ENCODE measurements around the gene TNFRSF4.

The TNFRSF4 gene

DNA sequence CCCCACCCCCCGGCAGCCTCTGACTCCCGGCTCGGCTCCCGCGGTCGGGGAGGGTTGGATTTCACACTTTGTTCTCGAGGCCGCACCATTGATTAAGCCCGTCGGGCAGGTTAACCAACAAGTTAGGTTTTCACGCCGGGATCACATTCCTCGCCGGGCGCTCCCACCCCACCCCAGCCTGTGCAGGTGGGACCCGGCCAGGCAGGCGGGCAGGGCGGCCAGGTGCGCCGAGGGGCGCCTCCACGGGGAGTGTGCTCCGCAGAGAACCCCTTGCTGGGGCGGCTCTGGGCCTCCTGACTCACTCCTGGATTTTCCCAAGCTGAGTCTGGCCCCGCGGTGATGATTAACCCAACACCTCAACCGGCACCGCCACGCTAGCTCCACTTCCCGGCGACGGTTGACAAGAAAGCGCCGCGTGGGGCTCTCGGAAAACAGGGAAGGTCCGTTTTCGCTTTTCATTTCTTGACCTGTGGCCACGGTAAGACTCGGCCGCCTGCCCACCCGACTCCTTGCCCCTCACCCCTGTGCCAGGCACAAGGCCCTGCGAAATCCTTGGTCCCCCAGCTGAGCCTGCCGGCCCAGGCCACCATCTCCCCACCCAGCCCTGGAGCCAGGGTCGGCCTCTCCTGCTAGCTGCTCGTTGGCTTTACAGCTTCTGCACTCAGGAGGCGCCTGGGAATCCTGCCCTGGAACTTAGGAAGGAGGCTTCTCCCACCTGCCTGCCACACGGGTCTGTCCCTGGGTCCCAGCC, 49.1 kb downstream of the TNFRSF4 start:
- TF ChIP-seq, protein P1, sequence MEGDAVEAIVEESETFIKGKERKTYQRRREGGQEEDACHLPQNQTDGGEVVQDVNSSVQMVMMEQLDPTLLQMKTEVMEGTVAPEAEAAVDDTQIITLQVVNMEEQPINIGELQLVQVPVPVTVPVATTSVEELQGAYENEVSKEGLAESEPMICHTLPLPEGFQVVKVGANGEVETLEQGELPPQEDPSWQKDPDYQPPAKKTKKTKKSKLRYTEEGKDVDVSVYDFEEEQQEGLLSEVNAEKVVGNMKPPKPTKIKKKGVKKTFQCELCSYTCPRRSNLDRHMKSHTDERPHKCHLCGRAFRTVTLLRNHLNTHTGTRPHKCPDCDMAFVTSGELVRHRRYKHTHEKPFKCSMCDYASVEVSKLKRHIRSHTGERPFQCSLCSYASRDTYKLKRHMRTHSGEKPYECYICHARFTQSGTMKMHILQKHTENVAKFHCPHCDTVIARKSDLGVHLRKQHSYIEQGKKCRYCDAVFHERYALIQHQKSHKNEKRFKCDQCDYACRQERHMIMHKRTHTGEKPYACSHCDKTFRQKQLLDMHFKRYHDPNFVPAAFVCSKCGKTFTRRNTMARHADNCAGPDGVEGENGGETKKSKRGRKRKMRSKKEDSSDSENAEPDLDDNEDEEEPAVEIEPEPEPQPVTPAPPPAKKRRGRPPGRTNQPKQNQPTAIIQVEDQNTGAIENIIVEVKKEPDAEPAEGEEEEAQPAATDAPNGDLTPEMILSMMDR (IDR thresholded peaks at IDR 0.05): no peak
- DNase-seq (ENCODE audit: low spot score): no peak
- no peak overlapping the region for H3K27ac ChIP-seq
- H3K4me3 ChIP-seq: no peak overlapping the region

DNA sequence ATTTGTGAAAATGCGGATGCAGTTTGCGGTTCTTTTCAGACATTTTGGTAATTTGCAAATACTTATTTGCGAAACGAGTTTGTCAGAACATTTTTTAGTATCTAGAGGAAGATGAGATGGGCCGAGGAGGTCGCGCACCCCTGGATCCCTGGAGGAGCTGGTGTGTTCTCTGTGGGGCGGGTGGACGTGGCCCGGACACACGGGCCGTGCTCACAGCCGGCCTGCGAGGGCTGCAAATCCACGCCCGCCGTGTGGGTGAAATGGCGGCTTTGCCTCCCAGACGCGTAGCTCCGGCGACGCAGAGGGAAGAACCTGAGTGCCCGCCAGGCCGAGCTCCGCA, 49.6 kb downstream of the TNFRSF4 start:
- H3K4me3 ChIP-seq: no peak overlapping the region
- DNase-seq (ENCODE audit: low spot score): no peak
- TF ChIP-seq, protein P1 (IDR thresholded peaks at IDR 0.05): no peak
- H3K27ac ChIP-seq: no peak overlapping the region

DNA sequence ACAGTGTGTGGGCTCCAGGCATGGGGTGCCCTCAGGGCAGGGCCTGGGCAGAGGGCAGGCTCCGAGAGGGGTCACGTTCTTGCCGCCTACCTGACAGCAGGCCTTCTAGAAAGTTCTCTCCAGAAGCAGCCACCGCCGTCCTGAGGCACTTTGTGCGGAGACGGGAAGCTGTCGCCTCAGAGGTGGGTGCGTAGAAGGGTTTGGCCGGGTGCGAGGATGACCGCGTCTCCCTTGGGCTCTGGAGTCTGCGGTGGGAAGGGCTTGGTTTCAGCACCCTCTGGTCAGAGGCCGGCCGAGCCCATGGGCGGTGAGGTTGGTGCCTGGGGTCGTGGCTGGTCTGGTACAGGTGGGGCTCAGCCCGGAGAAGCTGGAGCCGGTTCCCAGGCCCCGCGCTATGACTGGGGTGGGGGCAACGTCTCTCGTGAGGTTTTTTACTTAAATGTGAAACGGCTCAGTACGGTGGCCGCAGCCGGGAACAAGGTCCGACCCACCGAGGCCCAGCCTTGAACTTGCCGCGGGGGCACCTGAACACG, 50.3 kb downstream of the TNFRSF4 start:
- H3K4me3 ChIP-seq: no peak overlapping the region
- no peak overlapping the region for H3K27ac ChIP-seq
- TF ChIP-seq, protein P1 (IDR thresholded peaks at IDR 0.05): no peak
- DNase-seq (ENCODE audit: low spot score): no peak

DNA sequence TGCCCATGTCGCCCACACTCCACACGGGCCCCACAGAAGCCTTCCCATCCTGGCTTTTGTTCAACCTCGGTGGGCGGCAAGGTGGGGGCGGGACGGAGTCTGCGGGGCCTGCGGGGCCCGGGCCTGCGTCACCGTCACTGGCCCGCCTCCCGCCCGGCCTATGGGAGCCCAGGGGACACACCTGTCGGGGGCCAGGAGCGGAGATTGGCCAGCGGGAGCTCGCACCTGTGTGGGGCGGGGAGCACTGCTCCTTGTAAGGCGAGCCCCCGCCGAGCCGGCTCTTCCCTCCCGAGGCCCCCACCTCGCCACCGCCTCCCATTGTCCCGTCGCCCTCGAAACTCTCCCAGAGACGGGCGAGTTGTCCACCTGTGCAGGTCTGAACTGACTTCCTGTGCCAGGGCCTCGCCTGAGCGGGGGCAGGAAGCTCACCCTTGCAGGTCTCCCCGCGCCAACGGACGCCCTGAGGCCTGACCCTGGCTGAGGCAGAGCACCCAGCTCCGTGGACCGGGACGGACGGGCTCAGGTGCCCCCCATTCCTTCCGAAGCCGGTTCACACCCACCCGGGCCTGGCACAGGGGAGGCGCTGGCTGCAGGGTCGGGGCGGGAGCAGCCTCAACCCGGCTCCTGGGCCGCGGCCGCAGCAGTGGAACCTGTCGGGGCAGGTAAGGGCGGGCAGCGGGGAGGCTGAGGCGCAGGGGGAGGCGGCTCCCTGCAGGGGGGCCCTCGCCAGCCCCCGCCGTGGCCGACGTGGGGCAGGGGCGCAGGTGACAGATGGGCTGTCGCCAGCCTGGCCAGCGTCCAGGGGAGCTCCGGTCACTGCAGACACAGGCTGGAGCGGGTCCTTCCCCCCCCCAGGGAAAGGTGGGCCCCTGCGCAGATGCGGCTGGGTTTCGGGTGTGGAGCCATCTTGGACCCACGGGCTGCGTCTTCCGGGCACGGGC, 51.1 kb downstream of the TNFRSF4 start:
- H3K4me3 ChIP-seq: no peak overlapping the region
- DNase-seq (ENCODE audit: low spot score): no peak
- TF ChIP-seq, protein P1 (IDR thresholded peaks at IDR 0.05): no peak
- no peak overlapping the region for H3K27ac ChIP-seq

DNA sequence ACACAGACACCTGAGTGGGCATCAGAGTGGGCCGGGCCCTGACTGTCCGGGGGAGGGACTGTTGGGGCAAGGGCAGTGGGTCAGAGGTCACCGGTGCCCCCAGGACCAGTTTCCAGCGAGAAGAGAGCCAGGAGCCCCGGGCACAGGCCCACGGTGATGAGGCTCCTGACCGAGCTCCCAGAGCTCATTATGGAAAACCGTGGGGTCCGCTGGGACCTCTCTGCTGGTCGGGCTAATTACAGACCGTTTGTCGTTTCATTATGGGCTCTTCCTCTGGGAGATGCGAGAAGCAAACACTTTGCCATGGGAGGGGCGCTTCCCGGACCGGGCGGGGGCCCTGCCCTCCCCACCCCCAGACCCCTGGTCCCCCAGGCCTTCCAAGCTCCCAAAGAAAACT, 52.3 kb downstream of the TNFRSF4 start:
- Histone ChIP-seq H3K27ac (no peak overlapping the region), H3K4me3 (no peak overlapping the region)
- DNase-seq (ENCODE audit: low spot score): no peak
- TF ChIP-seq, protein P1 (IDR thresholded peaks at IDR 0.05): no peak
